ENCODE results near the gene SUCO. TPM values are rescaled to one million over a fixed set of nuclear protein-coding genes. Genes with fewer than 3 reads are reported as not detected.

SUCO gene
- total and polyA plus RNA-seq, 3 donors from 2014 or later = 47.8 to 139 (median 126) TPM

- no peak for DNase-seq
- H3K27me3 ChIP-seq = no peaks in the 10 kb centered on the region
- peaks cover 11% of the 10 kb centered on the region for H3K4me1 ChIP-seq
- no peaks in the 10 kb centered on the region for H3K9me3 ChIP-seq
- no peak overlapping the region for H3K27ac ChIP-seq
- TF ChIP-seq POLR2A (IDR thresholded peaks at IDR 0.05) = no peak
- no peak for TF ChIP-seq CTCF (IDR thresholded peaks at IDR 0.05)
- H3K4me3 ChIP-seq = no peak overlapping the region
- intact Hi-C loops (cut with DNase I; ENCODE audit: low total_unique reads) = no loop called here
- no peaks in the 10 kb centered on the region for H3K36me3 ChIP-seq (ENCODE audit: low read depth, missing control alignments)
Observed at GRCh38 chr1:172512591-172512990, 20.4 kb upstream of the SUCO start.

- no peaks in the 10 kb centered on the region for H3K36me3 ChIP-seq (ENCODE audit: low read depth, missing control alignments)
- no peak for DNase-seq
- TF ChIP-seq POLR2A (IDR thresholded peaks at IDR 0.05) (no peak), CTCF (IDR thresholded peaks at IDR 0.05) (no peak)
- intact Hi-C loops (cut with DNase I; ENCODE audit: low total_unique reads) = no loop called here
- H3K4me3 ChIP-seq = no peak overlapping the region
- peaks cover 2% of the 10 kb centered on the region for H3K4me1 ChIP-seq
- no peaks in the 10 kb centered on the region for H3K27me3 ChIP-seq
- no peak overlapping the region for H3K27ac ChIP-seq
- H3K9me3 ChIP-seq = no peaks in the 10 kb centered on the region
Observed at GRCh38 chr1:172513479-172513878, 19.5 kb upstream of the SUCO start.

GRCh38 chr1:172514108-172514507, 18.8 kb upstream of the SUCO start:
- Histone ChIP-seq H3K27me3 (no peaks in the 10 kb centered on the region), H3K36me3 (ENCODE audit: low read depth, missing control alignments) (no peaks in the 10 kb centered on the region), H3K9me3 (no peaks in the 10 kb centered on the region), H3K27ac (no peak overlapping the region), H3K4me3 (no peak overlapping the region), H3K4me1 (no peaks in the 10 kb centered on the region)
- intact Hi-C loops (cut with DNase I; ENCODE audit: low total_unique reads) = no loop called here
- no peak for DNase-seq
- 86% methylated on average over 3 of the region's 3 CpGs for whole genome bisulfite sequencing, 2 donors
- TF ChIP-seq CTCF (IDR thresholded peaks at IDR 0.05) (no peak), POLR2A (IDR thresholded peaks at IDR 0.05) (no peak)

- H3K27me3 ChIP-seq = no peaks in the 10 kb centered on the region
- no peaks in the 10 kb centered on the region for H3K4me1 ChIP-seq
- no peak for DNase-seq
- TF ChIP-seq CTCF (IDR thresholded peaks at IDR 0.05) (no peak), POLR2A (IDR thresholded peaks at IDR 0.05) (no peak)
- H3K4me3 ChIP-seq = no peak overlapping the region
- intact Hi-C loops (cut with DNase I; ENCODE audit: low total_unique reads) = no loop called here
- H3K36me3 ChIP-seq (ENCODE audit: low read depth, missing control alignments) = no peaks in the 10 kb centered on the region
- no peak overlapping the region for H3K27ac ChIP-seq
- H3K9me3 ChIP-seq = no peaks in the 10 kb centered on the region
Observed at GRCh38 chr1:172515436-172515835, 17.5 kb upstream of the SUCO start.

- TF ChIP-seq CTCF (IDR thresholded peaks at IDR 0.05) (no peak), POLR2A (IDR thresholded peaks at IDR 0.05) (no peak)
- H3K4me1 ChIP-seq = no peaks in the 10 kb centered on the region
- DNase-seq = no peak
- H3K27me3 ChIP-seq = no peaks in the 10 kb centered on the region
- H3K36me3 ChIP-seq (ENCODE audit: low read depth, missing control alignments) = no peaks in the 10 kb centered on the region
- no peaks in the 10 kb centered on the region for H3K9me3 ChIP-seq
- intact Hi-C loops (cut with DNase I; ENCODE audit: low total_unique reads) = no loop called here
- 89 to 95% methylated on average over 1 of the region's 1 CpG for WGBS, 2 donors
- no peak overlapping the region for H3K27ac ChIP-seq
- no peak overlapping the region for H3K4me3 ChIP-seq
Observed at GRCh38 chr1:172515927-172516326, 17.0 kb upstream of the SUCO start.
